GM21515 (cell line): ENCODE results near the gene BNC1.

Experiments
- ATAC-seq: cut with Tn5 transposase; IDR thresholded peaks from one replicate; pipeline ENCODE4 v1.9.1; 2021; ENCODE audit not compliant: unreplicated experiment

The BNC1 gene

GRCh38 chr15:83284559-83285283, at the start of gene BNC1:
BNC1 (minus strand) TSS chr15:83284664; CDS start chr15:83284628, 36 bp downstream.
- no peak for ATAC-seq

- no peak for ATAC-seq
Measured at GRCh38 chr15:83327041-83327440, 42.6 kb upstream of the BNC1 start.

GRCh38 chr15:83324799-83325198, 40.3 kb upstream of the BNC1 start:
- ATAC-seq = no peak

- no peak for ATAC-seq
Measured at GRCh38 chr15:83323296-83323711, 38.8 kb upstream of the BNC1 start.

GRCh38 chr15:83322691-83323090, 38.2 kb upstream of the BNC1 start:
- ATAC-seq = no peak

GRCh38 chr15:83322061-83322460, 37.6 kb upstream of the BNC1 start:
- ATAC-seq = no peak

GRCh38 chr15:83320844-83321243, 36.4 kb upstream of the BNC1 start:
- ATAC-seq = no peak

- ATAC-seq = no peak
Measured at GRCh38 chr15:83320404-83320803, 35.9 kb upstream of the BNC1 start.

GRCh38 chr15:83319771-83320170, 35.3 kb upstream of the BNC1 start:
- no peak for ATAC-seq

- ATAC-seq = no peak
Measured at GRCh38 chr15:83318861-83319415, 34.5 kb upstream of the BNC1 start.

GRCh38 chr15:83318036-83318435, 33.6 kb upstream of the BNC1 start:
- ATAC-seq = no peak

- ATAC-seq = no peak
Measured at GRCh38 chr15:83312071-83312470, 27.6 kb upstream of the BNC1 start.

GRCh38 chr15:83310521-83311456, 26.3 kb upstream of the BNC1 start:
- ATAC-seq = no peak

- no peak for ATAC-seq
Measured at GRCh38 chr15:83308671-83309070, 24.2 kb upstream of the BNC1 start.

- ATAC-seq = no peak
Measured at GRCh38 chr15:83306561-83306960, 22.1 kb upstream of the BNC1 start.

- ATAC-seq = no peak
Measured at GRCh38 chr15:83305704-83306291, 21.3 kb upstream of the BNC1 start.

GRCh38 chr15:83304861-83305703, 20.6 kb upstream of the BNC1 start:
- ATAC-seq = no peak

- no peak for ATAC-seq
Measured at GRCh38 chr15:83303535-83303934, 19.1 kb upstream of the BNC1 start.

GRCh38 chr15:83300826-83301225, 16.4 kb upstream of the BNC1 start:
- ATAC-seq = no peak

GRCh38 chr15:83299462-83299861, 15.0 kb upstream of the BNC1 start:
- ATAC-seq = no peak
